PC-9 (cell line): ENCODE data around the gene SOX2. TPM values are rescaled to one million over a fixed set of nuclear protein-coding genes. Genes with fewer than 3 reads are reported as not detected.

Experiments used
- BruUV-seq: library from RNA; stranded (reverse); fragments of 400-500 nt; replicated peaks from 2 replicates; lab custom pipeline; 2021; lab: Mats Ljungman, UMichigan
- CTCF ChIA-PET: fragments of 300-600 bp; sonication (Branson Sonifier 250); formaldehyde crosslinking; loops from one replicate; lab custom pipeline; 2022; ENCODE audit warnings: antibody characterized with exemption; lab: Charles Lee
- POLR2A ChIA-PET: fragments of 300-600 bp; sonication (Branson Sonifier 250); formaldehyde crosslinking; loops from one replicate; lab custom pipeline; 2022; ENCODE audit warnings: antibody characterized with exemption; ENCODE audit not compliant: unreplicated experiment; lab: Charles Lee
- DNase-seq, 2 experiments: peaks; one replicate each; pipeline versions ENCODE4 v3.0.0 to v3.0.0-alpha.2; 2015 to 2022; ENCODE audit warnings: mixed read lengths in 1 of 2
- H2AFZ ChIP-seq: fragments of 200-600 bp; sonication (generic); 2 replicates; pipeline ENCODE4 v1.8.1; 2017; ENCODE audit warnings: antibody characterized with exemption
- H3F3A ChIP-seq: fragments of 200-600 bp; sonication (generic); 2 replicates; pipeline ENCODE4 v1.8.1; 2017; ENCODE audit warnings: antibody characterized with exemption, mild to moderate bottlenecking, low read depth; ENCODE audit not compliant: insufficient read depth
- H3K27ac ChIP-seq: fragments of 200-600 bp; sonication (generic); 2 replicates; pipeline ENCODE4 v1.6.1; 2016; ENCODE audit warnings: mixed run types
- H3K27me3 ChIP-seq: fragments of 200-600 bp; sonication (generic); 2 replicates; pipeline ENCODE4 v1.6.1; 2016; ENCODE audit warnings: low read depth, mixed run types; ENCODE audit not compliant: insufficient read depth
- H3K36me3 ChIP-seq: fragments of 200-600 bp; sonication (generic); 2 replicates; pipeline ENCODE4 v1.6.1; 2016; ENCODE audit warnings: low read depth, mixed run types
- H3K4me1 ChIP-seq: fragments of 200-600 bp; sonication (generic); replicated peaks from 2 replicates; pipeline ENCODE4 v1.6.1; 2016; ENCODE audit warnings: mixed run types; ENCODE audit not compliant: insufficient read depth
- H3K4me2 ChIP-seq: fragments of 200-600 bp; sonication (generic); 2 replicates; pipeline ENCODE4 v1.6.1; 2017; ENCODE audit warnings: mixed run types
- H3K4me3 ChIP-seq: fragments of 200-600 bp; sonication (generic); 2 replicates; pipeline ENCODE4 v1.6.1; 2016; ENCODE audit warnings: mixed run types
- H3K79me2 ChIP-seq: fragments of 200-600 bp; sonication (generic); 2 replicates; pipeline ENCODE4 v1.6.1; 2017; ENCODE audit warnings: low read depth, mixed run types
- H3K9me2 ChIP-seq: fragments of 200-600 bp; sonication (generic); 2 replicates; pipeline ENCODE4 v1.8.1; 2017; ENCODE audit warnings: mild to moderate bottlenecking; ENCODE audit not compliant: insufficient read depth
- H3K9me3 ChIP-seq: fragments of 200-600 bp; sonication (generic); 2 replicates; pipeline ENCODE4 v1.8.1; 2016; ENCODE audit warnings: low read depth; ENCODE audit not compliant: insufficient read depth
- H4K20me1 ChIP-seq: fragments of 200-600 bp; sonication (generic); 2 replicates; pipeline ENCODE4 v1.8.1; 2017; ENCODE audit not compliant: insufficient read depth
- CTCF ChIP-seq: fragments of 200-600 bp; sonication (generic); conservative IDR thresholded peaks from 2 replicates; pipeline ENCODE4 v1.6.1; 2017; ENCODE audit warnings: mixed run types, antibody characterized with exemption, mild to moderate bottlenecking, moderate library complexity
- EZH2 ChIP-seq: fragments of 200-600 bp; sonication (generic); IDR thresholded peaks from 2 replicates; pipeline ENCODE4 v1.8.0; 2017; ENCODE audit warnings: antibody characterized with exemption, low read depth
- intact Hi-C: fragments of 100-400 bp; cut with micrococcal nuclease; formaldehyde crosslinking; loops from one replicate; pipeline ENCODE4 v1.10.0; 2022; ENCODE audit not compliant: unreplicated experiment
- total RNA-seq: library from RNA; stranded (reverse); gene quantifications from 2 replicates; pipeline ENCODE4 v1.2.3, GENCODE V29; 2021

SOX2 gene
- total RNA-seq, 1 experiment from 2014 or later = not detected

- ChIA-PET CTCF (no interaction called here), POLR2A (interaction anchor here (0.7 kb wide), 1 partner anchor 197 kb away, joined by 4 read pairs; no protein-coding TSS in a partner anchor)
- H3K27me3 ChIP-seq = peaks cover 24% of the 10 kb centered on the region; the same call in 1 of the 2 replicates
- H2AFZ ChIP-seq = no peak overlapping the region
- no peaks in the 10 kb centered on the region for H3F3A ChIP-seq
- no peaks in the 10 kb centered on the region for H3K36me3 ChIP-seq
- H3K9me2 ChIP-seq = no peaks in the 10 kb centered on the region
- intact Hi-C loops = no loop called here
- no peak overlapping the region for H3K4me2 ChIP-seq
- BruUV-seq = no TSS peak
- H3K9me3 ChIP-seq = no peaks in the 10 kb centered on the region
- no peak for TF ChIP-seq EZH2
- no peak for TF ChIP-seq CTCF
- no peaks in the 10 kb centered on the region for H3K4me1 ChIP-seq
- H3K79me2 ChIP-seq = no peaks in the 10 kb centered on the region
- H4K20me1 ChIP-seq = no peaks in the 10 kb centered on the region
- no peak for DNase-seq
- no peak overlapping the region for H3K4me3 ChIP-seq
- no peak overlapping the region for H3K27ac ChIP-seq
These were observed 6.6 kb downstream of the SOX2 start for GRCh38 chr3:181718369-181718768.

- ChIA-PET POLR2A (no interaction called here), CTCF (no interaction called here)
- Histone ChIP-seq H4K20me1 (no peaks in the 10 kb centered on the region), H3K4me1 (no peaks in the 10 kb centered on the region), H3K36me3 (no peaks in the 10 kb centered on the region), H3K9me2 (no peaks in the 10 kb centered on the region), H3K9me3 (no peaks in the 10 kb centered on the region), H3F3A (no peaks in the 10 kb centered on the region), H3K79me2 (no peaks in the 10 kb centered on the region), H3K27ac (no peak overlapping the region), H3K4me3 (no peak overlapping the region), H3K27me3 (peaks cover 25% of the 10 kb centered on the region; the same call in 1 of the 2 replicates), H2AFZ (no peak overlapping the region), H3K4me2 (no peak overlapping the region)
- no peak for DNase-seq
- BruUV-seq = no TSS peak
- intact Hi-C loops = no loop called here
- TF ChIP-seq EZH2 (no peak), CTCF (no peak)
These were observed 7.5 kb downstream of the SOX2 start for GRCh38 chr3:181718987-181719911.

GRCh38 chr3:181719991-181720680 lies 8.4 kb downstream of the SOX2 start:
- BruUV-seq = no TSS peak
- POLR2A ChIA-PET = no interaction called here
- H2AFZ ChIP-seq = no peak overlapping the region
- TF ChIP-seq EZH2 = no peak
- H3K4me2 ChIP-seq = no peak overlapping the region
- no peak overlapping the region for H3K27ac ChIP-seq
- H3K9me2 ChIP-seq = no peaks in the 10 kb centered on the region
- H3K36me3 ChIP-seq = no peaks in the 10 kb centered on the region
- no peaks in the 10 kb centered on the region for H3K9me3 ChIP-seq
- DNase-seq = no peak
- no peaks in the 10 kb centered on the region for H4K20me1 ChIP-seq
- no peaks in the 10 kb centered on the region for H3K79me2 ChIP-seq
- intact Hi-C loops = no loop called here
- H3K4me3 ChIP-seq = no peak overlapping the region
- H3K4me1 ChIP-seq = no peaks in the 10 kb centered on the region
- peaks cover 21% of the 10 kb centered on the region for H3K27me3 ChIP-seq
- H3F3A ChIP-seq = no peaks in the 10 kb centered on the region
- CTCF ChIA-PET = no interaction called here
